Measurements from ENCODE around the gene TRIM38.

- TF ChIP-seq YY1 (IDR thresholded peaks at IDR 0.05; ENCODE audit: insufficient read depth, insufficient replicate concordance, low read depth, low read length) (no peak), MED8 (CRISPR knock-in tag; IDR thresholded peaks at IDR 0.05; ENCODE audit: insufficient replicate concordance) (no peak), TAF1 (CRISPR knock-in tag; IDR thresholded peaks at IDR 0.05) (no peak), HDAC6 (IDR thresholded peaks at IDR 0.05; ENCODE audit: low read depth, low read length) (no peak)
- TF ChIP-seq, protein P1, sequence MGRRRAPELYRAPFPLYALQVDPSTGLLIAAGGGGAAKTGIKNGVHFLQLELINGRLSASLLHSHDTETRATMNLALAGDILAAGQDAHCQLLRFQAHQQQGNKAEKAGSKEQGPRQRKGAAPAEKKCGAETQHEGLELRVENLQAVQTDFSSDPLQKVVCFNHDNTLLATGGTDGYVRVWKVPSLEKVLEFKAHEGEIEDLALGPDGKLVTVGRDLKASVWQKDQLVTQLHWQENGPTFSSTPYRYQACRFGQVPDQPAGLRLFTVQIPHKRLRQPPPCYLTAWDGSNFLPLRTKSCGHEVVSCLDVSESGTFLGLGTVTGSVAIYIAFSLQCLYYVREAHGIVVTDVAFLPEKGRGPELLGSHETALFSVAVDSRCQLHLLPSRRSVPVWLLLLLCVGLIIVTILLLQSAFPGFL (CRISPR knock-in tag; IDR thresholded peaks at IDR 0.05), result no peak
These were observed 23.0 kb upstream of the TRIM38 start for GRCh38 chr6:25939593-25939992.
